Osteoblast (primary cell): Measurements from ENCODE around the gene PLXNB2. TPM values are rescaled to one million over a fixed set of nuclear protein-coding genes. Genes with fewer than 3 reads are reported as not detected.

Experiments
- DNase-seq: peaks from one replicate; pipeline ENCODE4 v3.0.0; 2011; ENCODE audit warnings: low spot score, mixed read lengths; ENCODE audit not compliant: insufficient read length; ENCODE audit errors: missing footprints
- H2AFZ ChIP-seq: 2 replicates; pipeline ENCODE4 v1.6.0; 2011; ENCODE audit warnings: mild to moderate bottlenecking, low read length
- H3K27ac ChIP-seq: 2 replicates; pipeline ENCODE4 v1.5.1; 2011; ENCODE audit warnings: mild to moderate bottlenecking, low read depth, low read length, moderate library complexity
- H3K27me3 ChIP-seq: 2 replicates; pipeline ENCODE4 v1.6.0; 2012; ENCODE audit warnings: mild to moderate bottlenecking, control low read depth, inconsistent platforms, low read length, moderate library complexity; ENCODE audit not compliant: insufficient read depth
- H3K36me3 ChIP-seq: 2 replicates; pipeline ENCODE4 v1.5.1; 2011; ENCODE audit warnings: mild to moderate bottlenecking, low read length, control low read depth, moderate library complexity; ENCODE audit not compliant: insufficient read depth
- H3K4me1 ChIP-seq: 2 replicates; pipeline ENCODE4 v1.5.1; 2011; ENCODE audit warnings: mild to moderate bottlenecking, low read length, control low read depth, moderate library complexity; ENCODE audit not compliant: insufficient read depth
- H3K4me2 ChIP-seq: 2 replicates; pipeline ENCODE4 v1.6.0; 2011; ENCODE audit warnings: mild to moderate bottlenecking, low read length; ENCODE audit not compliant: insufficient read depth
- H3K4me3 ChIP-seq: fragments of 200-600 bp; sonication (generic); 3 replicates; pipeline ENCODE4 v1.5.1; 2012; ENCODE audit warnings: mild to moderate bottlenecking, low read length, inconsistent platforms; ENCODE audit not compliant: insufficient read depth
- H3K79me2 ChIP-seq: 2 replicates; pipeline ENCODE4 v1.6.0; 2012; ENCODE audit warnings: mild to moderate bottlenecking, low read length, control low read depth, inconsistent platforms; ENCODE audit not compliant: insufficient read depth
- H3K9me3 ChIP-seq: 2 replicates; pipeline ENCODE4 v1.5.1; 2011; ENCODE audit warnings: low read depth, low read length, control low read depth
- H4K20me1 ChIP-seq: 2 replicates; pipeline ENCODE4 v1.6.0; 2012; ENCODE audit warnings: mild to moderate bottlenecking, low read length, control low read depth; ENCODE audit not compliant: insufficient read depth
- CTCF ChIP-seq: IDR thresholded peaks from 2 replicates; pipeline ENCODE4 v1.5.1; 2011; ENCODE audit warnings: mild to moderate bottlenecking, low read depth, low read length, moderate library complexity; ENCODE audit errors: extremely low read depth
- total RNA-seq: library from RNA; depleted of rRNA; stranded (reverse); fragments of >200 nt; gene quantifications from 2 replicates; pipeline ENCODE4 v1.2.3, GENCODE V29; 2012

The PLXNB2 gene
- total RNA-seq, 1 donor = 209 TPM

- Histone ChIP-seq H4K20me1 (peaks cover 6% of the 10 kb centered on the region), H3K9me3 (no peaks in the 10 kb centered on the region), H3K27me3 (no peaks in the 10 kb centered on the region), H3K36me3 (no peaks in the 10 kb centered on the region), H3K4me3 (peak overlapping the region; percentile 83), H3K4me2 (peak overlapping the region; percentile 97), H2AFZ (peak overlapping the region; percentile 85), H3K4me1 (peaks cover 5% of the 10 kb centered on the region), H3K79me2 (peaks cover 18% of the 10 kb centered on the region), H3K27ac (peak overlapping the region; percentile 41)
- TF ChIP-seq CTCF = peak; percentile 96
- DNase-seq = peak; percentile 97
Measured at GRCh38 chr22:50341977-50342650, 34.7 kb upstream of the PLXNB2 start.

- no peaks in the 10 kb centered on the region for H3K36me3 ChIP-seq
- no peak for TF ChIP-seq CTCF
- peaks cover 5% of the 10 kb centered on the region for H3K4me1 ChIP-seq
- no peaks in the 10 kb centered on the region for H3K27me3 ChIP-seq
- DNase-seq = no peak
- H3K4me3 ChIP-seq = no peak overlapping the region
- H2AFZ ChIP-seq = no peak overlapping the region
- peaks cover 7% of the 10 kb centered on the region for H3K79me2 ChIP-seq
- H3K9me3 ChIP-seq = no peaks in the 10 kb centered on the region
- H3K27ac ChIP-seq = no peak overlapping the region
- no peaks in the 10 kb centered on the region for H4K20me1 ChIP-seq
- no peak overlapping the region for H3K4me2 ChIP-seq
Measured at GRCh38 chr22:50339945-50340879, 32.8 kb upstream of the PLXNB2 start.

- Histone ChIP-seq H3K27me3 (no peaks in the 10 kb centered on the region), H3K27ac (no peak overlapping the region), H2AFZ (no peak overlapping the region), H3K36me3 (no peaks in the 10 kb centered on the region), H3K4me1 (peaks cover 5% of the 10 kb centered on the region), H3K9me3 (no peaks in the 10 kb centered on the region), H3K4me3 (no peak overlapping the region), H3K79me2 (peaks cover 7% of the 10 kb centered on the region), H4K20me1 (no peaks in the 10 kb centered on the region), H3K4me2 (no peak overlapping the region)
- no peak for DNase-seq
- TF ChIP-seq CTCF = no peak
Measured at GRCh38 chr22:50338860-50339462, 31.5 kb upstream of the PLXNB2 start.
